Mammary epithelial cell (primary cell): ENCODE measurements around the gene LRRC39.

Experiments used
- EZH2 ChIP-seq: IDR thresholded peaks from 2 replicates; pipeline ENCODE4 v1.6.1; 2012; ENCODE audit warnings: low read length, inconsistent platforms, borderline replicate concordance
- TF ChIP-seq, protein P1 (sequence below), 2 donors: IDR thresholded peaks in 1 of 2; conservative IDR thresholded peaks in 1 of 2; 2 replicates each; pipeline ENCODE4 v1.5.1; 2011 to 2012; ENCODE audit warnings: inconsistent platforms in 2 of 2, low read length in 2 of 2, mild to moderate bottlenecking in 2 of 2, control low read depth in 1 of 2, low read depth in 1 of 2; ENCODE audit not compliant: insufficient read depth in 1 of 2; ENCODE audit errors: extremely low read depth in 1 of 2

DNA sequence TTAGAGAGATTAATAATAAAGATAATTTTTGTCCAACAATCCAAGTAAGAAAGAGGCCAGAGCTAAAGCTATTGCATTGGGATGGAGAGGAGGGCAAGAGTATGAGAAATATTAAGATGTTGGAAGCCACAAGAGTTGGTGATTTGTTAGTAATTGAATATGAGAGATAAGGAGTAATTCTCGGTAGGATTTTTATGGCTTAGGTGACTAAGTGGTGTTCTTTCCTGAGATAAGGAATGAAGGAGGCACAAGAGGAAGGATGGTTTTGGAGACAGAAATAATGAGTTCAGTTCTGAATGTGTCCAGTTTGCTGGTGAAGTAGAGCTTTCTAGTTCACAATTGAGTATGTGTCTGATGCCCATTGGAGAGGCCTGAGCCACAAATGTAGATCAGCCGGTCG lies 35.7 kb downstream of the LRRC39 start:
- TF ChIP-seq, protein P1, sequence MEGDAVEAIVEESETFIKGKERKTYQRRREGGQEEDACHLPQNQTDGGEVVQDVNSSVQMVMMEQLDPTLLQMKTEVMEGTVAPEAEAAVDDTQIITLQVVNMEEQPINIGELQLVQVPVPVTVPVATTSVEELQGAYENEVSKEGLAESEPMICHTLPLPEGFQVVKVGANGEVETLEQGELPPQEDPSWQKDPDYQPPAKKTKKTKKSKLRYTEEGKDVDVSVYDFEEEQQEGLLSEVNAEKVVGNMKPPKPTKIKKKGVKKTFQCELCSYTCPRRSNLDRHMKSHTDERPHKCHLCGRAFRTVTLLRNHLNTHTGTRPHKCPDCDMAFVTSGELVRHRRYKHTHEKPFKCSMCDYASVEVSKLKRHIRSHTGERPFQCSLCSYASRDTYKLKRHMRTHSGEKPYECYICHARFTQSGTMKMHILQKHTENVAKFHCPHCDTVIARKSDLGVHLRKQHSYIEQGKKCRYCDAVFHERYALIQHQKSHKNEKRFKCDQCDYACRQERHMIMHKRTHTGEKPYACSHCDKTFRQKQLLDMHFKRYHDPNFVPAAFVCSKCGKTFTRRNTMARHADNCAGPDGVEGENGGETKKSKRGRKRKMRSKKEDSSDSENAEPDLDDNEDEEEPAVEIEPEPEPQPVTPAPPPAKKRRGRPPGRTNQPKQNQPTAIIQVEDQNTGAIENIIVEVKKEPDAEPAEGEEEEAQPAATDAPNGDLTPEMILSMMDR (conservative IDR thresholded peaks at IDR 0.05 in 1 of 2, IDR thresholded peaks at IDR 0.05 in 1 of 2; ENCODE audit: extremely low read depth in 1 of 2, insufficient read depth in 1 of 2, low read depth in 1 of 2, low read length in 2 of 2), result no peak
- no peak for TF ChIP-seq EZH2
